Measurements from ENCODE around the gene SOX5.

- no peak for TF ChIP-seq CTCF (IDR thresholded peaks at IDR 0.05)
- no peak for TF ChIP-seq POLR2A (IDR thresholded peaks at IDR 0.05)
Observed at GRCh38 chr12:23614280-23614679, 335.2 kb downstream of the SOX5 start.

Data from adrenal gland (tissue), 5 donors.